Upper lobe of left lung (tissue), 6 donors: ENCODE data around the gene ACSBG1. TPM values are rescaled to one million over a fixed set of nuclear protein-coding genes. Genes with fewer than 3 reads are reported as not detected.

Source experiments
- ATAC-seq, 2 donors: fragments of 200-7000 bp; cut with Tn5 transposase; one replicate each; pipeline ENCODE4 v1.9.1; 2022; ENCODE audit warnings: mild to moderate bottlenecking in 2 of 2, moderate library complexity in 2 of 2; ENCODE audit not compliant: low FRiP score in 2 of 2
- DNase-seq, 2 donors: peaks; one replicate each; pipeline ENCODE4 v3.0.0-alpha.2; 2019 to 2020
- H3K27ac ChIP-seq, 4 donors: fragments of 200-600 bp; sonication (generic); one replicate each; pipeline ENCODE4 v1.5.1; 2016 to 2019
- H3K27me3 ChIP-seq, 4 donors: fragments of 200-600 bp; sonication (generic); one replicate each; pipeline ENCODE4 v1.5.1; 2017 to 2019
- H3K36me3 ChIP-seq, 4 donors: fragments of 200-600 bp; sonication (generic); one replicate each; pipeline ENCODE4 v1.5.1; 2016 to 2019
- H3K4me1 ChIP-seq, 4 donors: fragments of 200-600 bp; sonication (generic); one replicate each; pipeline ENCODE4 v1.5.1; 2018 to 2019
- H3K4me3 ChIP-seq, 4 donors: fragments of 200-600 bp; sonication (generic); one replicate each; pipeline ENCODE4 v1.5.1; 2017 to 2019; ENCODE audit warnings: mild to moderate bottlenecking in 2 of 4, moderate library complexity in 1 of 4
- H3K9me3 ChIP-seq, 4 donors: fragments of 200-600 bp; sonication (generic); one replicate each; pipeline ENCODE4 v1.5.1; 2018 to 2019
- CTCF ChIP-seq, 6 experiments: fragments of 450-650 bp in 4 of 6; fragments of 200-600 bp in 2 of 6; sonication (generic) in 2 of 6; IDR thresholded peaks; one replicate each; pipeline ENCODE4 v1.5.1; 2016 to 2019; ENCODE audit warnings: antibody characterized with exemption in 6 of 6
- EP300 ChIP-seq, 4 donors: sonication (generic); formaldehyde crosslinking; IDR thresholded peaks; one replicate each; pipeline ENCODE4 v1.5.1; 2017; ENCODE audit warnings: antibody characterized with exemption in 4 of 4, control low read depth in 2 of 4
- POLR2A ChIP-seq, 4 donors: fragments of 450-650 bp; IDR thresholded peaks; one replicate each; pipeline ENCODE4 v1.5.1; 2016 to 2017; ENCODE audit warnings: antibody characterized with exemption in 4 of 4, mild to moderate bottlenecking in 2 of 4
- POLR2AphosphoS5 ChIP-seq, 2 donors: sonication (generic); formaldehyde crosslinking; IDR thresholded peaks; one replicate each; pipeline ENCODE4 v1.5.1; 2017; ENCODE audit warnings: antibody characterized with exemption in 2 of 2
- WGBS, 2 donors: methylation state at CpG; one replicate each; pipeline ENCODE4 v1.1.5; 2017 to 2018; 5-methylcytosine and 5-hydroxymethylcytosine counted together
- total RNA-seq, 6 donors: library from RNA; depleted of rRNA in 4 of 6; stranded (reverse); fragments of >200 nt in 4 of 6; gene quantifications; one replicate each; pipeline versions ENCODE4 v1.1.0 to v1.2.1, GENCODE V29; 2016 to 2021
- donor health status: DM: no; HTN: no; CAD: no; lungs with moderate emphysema.
- donor health status: DM: no; HTN: yes; CAD: no; lungs with severe emphysema.

ACSBG1 gene
- total RNA-seq, 6 donors from 2014 or later = 0.22 to 7.3 (median 2.3) TPM; not detected in 1

- TF ChIP-seq POLR2A (IDR thresholded peaks at IDR 0.05) (no peak), EP300 (IDR thresholded peaks at IDR 0.05) (no peak), POLR2AphosphoS5 (IDR thresholded peaks at IDR 0.05) (no peak), CTCF (IDR thresholded peaks at IDR 0.05) (no peak)
- Histone ChIP-seq H3K4me1 (no peaks in the 10 kb centered on the region), H3K27me3 (no peaks in the 10 kb centered on the region), H3K36me3 (no peaks in the 10 kb centered on the region), H3K27ac (no peak overlapping the region), H3K9me3 (no peaks in the 10 kb centered on the region), H3K4me3 (no peak overlapping the region)
- 60 to 69% methylated on average over 4 of the region's 4 CpGs for WGBS, 2 donors
- ATAC-seq (no peak), DNase-seq (no peak)
Measured at GRCh38 chr15:78223396-78224022, 10.9 kb downstream of the ACSBG1 start.

- no peak overlapping the region for H3K27ac ChIP-seq
- ATAC-seq = no peak
Measured at GRCh38 chr15:78222745-78223395, 11.5 kb downstream of the ACSBG1 start.

GRCh38 chr15:78220713-78221112 is 13.7 kb downstream of the ACSBG1 start:
- no peak overlapping the region for H3K4me3 ChIP-seq
- WGBS, 2 donors = 71 to 87% methylated on average over 1 of the region's 1 CpG
- H3K9me3 ChIP-seq = no peaks in the 10 kb centered on the region
- H3K27ac ChIP-seq = no peak overlapping the region
- TF ChIP-seq POLR2A (IDR thresholded peaks at IDR 0.05) (no peak), EP300 (IDR thresholded peaks at IDR 0.05) (no peak), CTCF (IDR thresholded peaks at IDR 0.05) (no peak)
- no peaks in the 10 kb centered on the region for H3K27me3 ChIP-seq
- H3K36me3 ChIP-seq = no peaks in the 10 kb centered on the region
- DNase-seq = no peak
- no peak for ATAC-seq
- H3K4me1 ChIP-seq = peaks cover 0 to 7% (median 4%) of the 10 kb centered on the region in 4 donors

More at GRCh38 chr15:78222745-78223395, 11.5 kb downstream of the ACSBG1 start:
- Histone ChIP-seq H3K9me3 (no peaks in the 10 kb centered on the region), H3K36me3 (no peaks in the 10 kb centered on the region), H3K4me3 (no peak overlapping the region), H3K4me1 (no peaks in the 10 kb centered on the region), H3K27me3 (no peaks in the 10 kb centered on the region)
- WGBS, 2 donors = 83 to 94% methylated on average over 5 of the region's 5 CpGs
- TF ChIP-seq POLR2AphosphoS5 (IDR thresholded peaks at IDR 0.05) = no peak
- TF ChIP-seq CTCF (IDR thresholded peaks at IDR 0.05) = no peak
- no peak for TF ChIP-seq EP300 (IDR thresholded peaks at IDR 0.05)
- no peak for TF ChIP-seq POLR2A (IDR thresholded peaks at IDR 0.05)
- DNase-seq = no peak

GRCh38 chr15:78216276-78217104 is 17.9 kb downstream of the ACSBG1 start:
- ATAC-seq = peak; percentile 60 to 67
- Histone ChIP-seq H3K4me3 (no peak overlapping the region), H3K27me3 (no peaks in the 10 kb centered on the region), H3K27ac (no peak overlapping the region), H3K36me3 (no peaks in the 10 kb centered on the region), H3K4me1 (peaks cover 0 to 7% (median 4%) of the 10 kb centered on the region in 4 donors), H3K9me3 (no peaks in the 10 kb centered on the region)
- 73 to 80% methylated on average over 7 of the region's 7 CpGs for WGBS, 2 donors
- DNase-seq = peak in 1 of 2 donors; percentile 64
- TF ChIP-seq POLR2A (IDR thresholded peaks at IDR 0.05) (no peak), POLR2AphosphoS5 (IDR thresholded peaks at IDR 0.05) (no peak), EP300 (IDR thresholded peaks at IDR 0.05) (no peak), CTCF (IDR thresholded peaks at IDR 0.05) (no peak)
